Thymus (tissue), 11 donors: ENCODE measurements around the gene GSAP. TPM values are rescaled to one million over a fixed set of nuclear protein-coding genes. Genes with fewer than 3 reads are reported as not detected.

Experiments used
- DNase-seq, 9 donors: peaks; one replicate each; pipeline ENCODE4 v3.0.0-alpha.2; 2013; ENCODE audit warnings: low spot score in 9 of 9, low read depth in 6 of 9, missing footprints in 1 of 9
- H3K27ac ChIP-seq, 2 donors: one replicate each; pipeline ENCODE4 v1.5.1; 2013; ENCODE audit warnings: control low read depth in 1 of 2, low read depth in 1 of 2, low read length in 1 of 2, mild to moderate bottlenecking in 1 of 2, moderate library complexity in 1 of 2
- H3K27me3 ChIP-seq, 2 donors: one replicate each; pipeline ENCODE4 v1.5.1; 2013; ENCODE audit warnings: low read length in 1 of 2; ENCODE audit not compliant: control insufficient read depth in 2 of 2, insufficient read depth in 1 of 2
- H3K36me3 ChIP-seq, 2 donors: one replicate each; pipeline ENCODE4 v1.5.1; 2013; ENCODE audit warnings: low read length in 1 of 2, mild to moderate bottlenecking in 1 of 2, moderate library complexity in 1 of 2; ENCODE audit not compliant: control insufficient read depth in 2 of 2, insufficient read depth in 2 of 2
- H3K4me1 ChIP-seq, 2 donors: one replicate each; pipeline ENCODE4 v1.5.1; 2013; ENCODE audit warnings: low read length in 2 of 2; ENCODE audit not compliant: control insufficient read depth in 2 of 2, insufficient read depth in 2 of 2
- H3K4me3 ChIP-seq, 2 donors: one replicate each; pipeline ENCODE4 v1.5.1; 2013; ENCODE audit warnings: low read length in 2 of 2, control low read depth in 1 of 2, mild to moderate bottlenecking in 1 of 2
- H3K9me3 ChIP-seq, 2 donors: one replicate each; pipeline ENCODE4 v1.5.1; 2013; ENCODE audit warnings: low read length in 1 of 2, mild to moderate bottlenecking in 1 of 2; ENCODE audit not compliant: control insufficient read depth in 2 of 2, insufficient read depth in 1 of 2
- WGBS: extraction: QIAGEN DNeasy Blood & Tissue Kit; methylation state at CpG from one replicate; pipeline ENCODE4 v1.1.7; 2013; 5-methylcytosine and 5-hydroxymethylcytosine counted together
- polyA plus RNA-seq: library from polyadenylated mRNA; stranded (reverse); fragments of 200-250 nt; gene quantifications from one replicate; pipeline ENCODE4 v1.2.3, GENCODE V29; 2013
- total RNA-seq: library from RNA; stranded (reverse); fragments of 120-200 nt; gene quantifications from one replicate; pipeline ENCODE4 v1.2.4, GENCODE V29; 2013
- donor health status: healthy.

GSAP gene
- total and polyA plus RNA-seq, 2 donors: 12.4 to 29.7 TPM

DNA sequence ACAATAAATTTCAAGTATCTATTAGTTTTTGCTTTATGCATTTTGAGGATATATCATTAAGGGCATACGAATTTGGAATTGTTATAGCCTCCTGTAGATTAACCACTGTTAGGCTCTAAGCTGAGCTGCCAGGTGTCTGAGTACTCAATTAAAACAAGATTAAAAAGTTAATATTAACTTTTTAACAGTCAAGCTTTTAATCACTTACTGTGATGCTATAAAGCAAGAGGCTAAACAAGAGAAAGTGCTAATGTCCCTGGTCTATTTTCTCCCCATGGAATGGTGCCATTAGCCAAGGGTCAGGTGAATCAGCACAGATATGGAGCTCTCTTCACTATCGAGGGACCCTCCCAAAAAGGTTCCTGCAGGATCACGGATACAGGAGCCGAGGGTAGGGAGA lies 9.7 kb downstream of the GSAP start:
- WGBS: 95% methylated on average over 4 of the region's 4 CpGs
- Histone ChIP-seq H3K4me3 (no peak overlapping the region), H3K36me3 (no peaks in the 10 kb centered on the region), H3K27ac (no peak overlapping the region), H3K27me3 (no peaks in the 10 kb centered on the region), H3K4me1 (no peaks in the 10 kb centered on the region), H3K9me3 (no peaks in the 10 kb centered on the region)
- DNase-seq: no peak

DNA sequence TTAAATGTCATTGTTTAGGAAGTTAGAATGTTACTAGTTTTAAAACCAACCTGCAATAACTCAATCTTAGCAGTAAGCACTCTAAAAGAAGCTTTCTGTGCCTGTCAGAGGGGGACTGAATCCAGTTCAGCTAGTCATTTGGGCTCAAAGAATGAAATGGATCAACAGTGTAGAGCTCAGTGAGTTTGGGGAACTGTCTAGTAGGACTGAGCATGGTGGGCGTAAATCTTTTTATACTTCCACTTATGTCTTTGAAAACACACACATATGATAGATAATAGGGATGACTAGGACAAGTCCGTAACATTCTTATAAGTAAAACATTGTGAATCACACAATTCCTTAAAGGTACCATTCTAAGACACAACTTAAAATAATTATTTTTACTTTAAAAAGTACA lies 11.5 kb downstream of the GSAP start:
- no peak overlapping the region for H3K4me3 ChIP-seq
- H3K4me1 ChIP-seq: no peaks in the 10 kb centered on the region
- no peaks in the 10 kb centered on the region for H3K27me3 ChIP-seq
- WGBS: 98% methylated on average over 2 of the region's 2 CpGs
- no peak overlapping the region for H3K27ac ChIP-seq
- no peak for DNase-seq
- no peaks in the 10 kb centered on the region for H3K36me3 ChIP-seq
- H3K9me3 ChIP-seq: no peaks in the 10 kb centered on the region

DNA sequence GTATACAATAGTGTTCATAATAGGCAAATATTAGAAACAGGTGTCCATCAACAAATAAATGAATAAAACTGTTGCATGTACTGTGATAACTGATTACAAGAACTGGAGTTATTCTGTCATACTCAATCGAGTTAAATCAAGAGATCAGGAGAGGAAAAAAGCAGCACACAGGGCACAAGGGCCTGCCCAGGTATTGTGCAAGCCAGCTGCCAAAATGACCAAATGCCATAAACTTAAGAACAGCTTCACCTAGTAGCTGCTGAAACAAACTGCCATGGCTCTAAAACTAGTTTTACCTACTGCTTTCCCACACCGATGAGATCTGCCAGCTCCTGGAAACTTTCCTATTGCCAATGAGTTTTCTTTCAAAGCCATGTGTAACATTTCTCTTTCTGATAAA lies 12.2 kb downstream of the GSAP start:
- Histone ChIP-seq H3K4me1 (no peaks in the 10 kb centered on the region), H3K36me3 (no peaks in the 10 kb centered on the region), H3K27me3 (no peaks in the 10 kb centered on the region), H3K9me3 (no peaks in the 10 kb centered on the region), H3K27ac (no peak overlapping the region), H3K4me3 (no peak overlapping the region)
- WGBS: 94% methylated on average over 2 of the region's 2 CpGs
- DNase-seq: no peak

DNA sequence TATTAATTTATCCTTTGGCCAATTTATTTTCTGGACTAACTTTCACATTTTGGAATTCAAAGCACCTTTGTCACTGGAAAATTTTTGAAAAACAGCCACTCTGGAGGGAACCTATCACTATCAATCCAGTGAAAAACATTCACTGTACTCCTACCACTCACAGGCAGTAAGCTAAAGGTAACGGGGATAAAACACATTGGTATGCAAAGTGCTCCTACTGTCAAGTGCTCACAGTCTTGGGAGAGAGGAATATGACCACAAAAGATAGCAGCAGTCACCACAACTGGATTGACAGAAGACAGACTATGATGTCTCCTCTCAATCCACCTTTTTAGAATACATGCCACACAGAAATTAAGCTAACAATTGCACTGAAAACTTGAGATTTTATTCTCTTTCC lies 13.3 kb downstream of the GSAP start:
- Histone ChIP-seq H3K9me3 (no peaks in the 10 kb centered on the region), H3K27me3 (no peaks in the 10 kb centered on the region), H3K4me1 (no peaks in the 10 kb centered on the region), H3K27ac (no peak overlapping the region), H3K4me3 (no peak overlapping the region), H3K36me3 (no peaks in the 10 kb centered on the region)
- 92% methylated on average over 1 of the region's 1 CpG for WGBS
- DNase-seq: no peak

GRCh38 chr7:77401002-77401401 lies 15.1 kb downstream of the GSAP start:
- WGBS: 97% methylated on average over 2 of the region's 2 CpGs
- H3K27ac ChIP-seq: no peak overlapping the region
- H3K9me3 ChIP-seq: no peaks in the 10 kb centered on the region
- no peak for DNase-seq
- H3K4me1 ChIP-seq: no peaks in the 10 kb centered on the region
- no peaks in the 10 kb centered on the region for H3K36me3 ChIP-seq
- no peaks in the 10 kb centered on the region for H3K27me3 ChIP-seq
- H3K4me3 ChIP-seq: no peak overlapping the region

- no peak for DNase-seq
- Histone ChIP-seq H3K9me3 (no peaks in the 10 kb centered on the region), H3K4me1 (no peaks in the 10 kb centered on the region), H3K27me3 (no peaks in the 10 kb centered on the region), H3K4me3 (no peak overlapping the region), H3K36me3 (no peaks in the 10 kb centered on the region), H3K27ac (no peak overlapping the region)
- 97% methylated on average over 2 of the region's 2 CpGs for WGBS
Measured at GRCh38 chr7:77399816-77400215, 16.3 kb downstream of the GSAP start.

- no peak overlapping the region for H3K4me3 ChIP-seq
- 97% methylated on average over 2 of the region's 2 CpGs for WGBS
- DNase-seq: no peak
- no peaks in the 10 kb centered on the region for H3K36me3 ChIP-seq
- no peaks in the 10 kb centered on the region for H3K4me1 ChIP-seq
- H3K27me3 ChIP-seq: no peaks in the 10 kb centered on the region
- no peaks in the 10 kb centered on the region for H3K9me3 ChIP-seq
- H3K27ac ChIP-seq: no peak overlapping the region
Measured at GRCh38 chr7:77396894-77397547, 19.1 kb downstream of the GSAP start.

GRCh38 chr7:77395626-77396025 lies 20.5 kb downstream of the GSAP start:
- Histone ChIP-seq H3K4me1 (peaks cover 0 to 2% of the 10 kb centered on the region in 2 donors), H3K4me3 (no peak overlapping the region), H3K27ac (peak overlapping the region; percentile 71 to 72), H3K36me3 (no peaks in the 10 kb centered on the region), H3K9me3 (no peaks in the 10 kb centered on the region), H3K27me3 (no peaks in the 10 kb centered on the region)
- peak in 1 of 9 donors; percentile 28 for DNase-seq
- 88% methylated on average over 1 of the region's 1 CpG for WGBS

GRCh38 chr7:77393954-77394353 lies 22.2 kb downstream of the GSAP start:
- Histone ChIP-seq H3K9me3 (no peaks in the 10 kb centered on the region), H3K36me3 (no peaks in the 10 kb centered on the region), H3K4me1 (peaks cover 0 to 2% of the 10 kb centered on the region in 2 donors), H3K4me3 (no peak overlapping the region), H3K27me3 (no peaks in the 10 kb centered on the region), H3K27ac (peak overlapping the region in 1 of 2 donors; percentile 71)
- DNase-seq: no peak
- 95% methylated on average over 6 of the region's 6 CpGs for WGBS
